ENCODE measurements around the gene TLK2.

TLK2 gene

GRCh38 chr17:62648956-62649294, 170.3 kb downstream of the TLK2 start:
- no peak overlapping the region for H3K4me3 ChIP-seq (ENCODE audit: control insufficient read depth, low read depth, low read length)
- no peak for DNase-seq (ENCODE audit: low read depth)
- TF ChIP-seq CTCF (IDR thresholded peaks at IDR 0.05; ENCODE audit: control insufficient read depth, insufficient read depth, low read depth, low read length, missing control alignments), result no peak

GRCh38 chr17:62649570-62649969, 170.9 kb downstream of the TLK2 start:
- TF ChIP-seq CTCF (IDR thresholded peaks at IDR 0.05; ENCODE audit: control insufficient read depth, insufficient read depth, low read depth, low read length, missing control alignments), result no peak
- DNase-seq (ENCODE audit: low read depth), result no peak
- no peak overlapping the region for H3K4me3 ChIP-seq (ENCODE audit: control insufficient read depth, low read depth, low read length)

GRCh38 chr17:62650587-62650986, 172.0 kb downstream of the TLK2 start:
- DNase-seq (ENCODE audit: low read depth), result no peak
- no peak for TF ChIP-seq CTCF (IDR thresholded peaks at IDR 0.05; ENCODE audit: control insufficient read depth, insufficient read depth, low read depth, low read length, missing control alignments)
- H3K4me3 ChIP-seq (ENCODE audit: control insufficient read depth, low read depth, low read length), result no peak overlapping the region

GRCh38 chr17:62652251-62653001, 173.8 kb downstream of the TLK2 start:
- no peak for DNase-seq (ENCODE audit: low read depth)
- no peak for TF ChIP-seq CTCF (IDR thresholded peaks at IDR 0.05; ENCODE audit: control insufficient read depth, insufficient read depth, low read depth, low read length, missing control alignments)
- H3K4me3 ChIP-seq (ENCODE audit: control insufficient read depth, low read depth, low read length), result peak overlapping the region; percentile 24

GRCh38 chr17:62653002-62653825, 174.6 kb downstream of the TLK2 start:
- TF ChIP-seq CTCF (IDR thresholded peaks at IDR 0.05; ENCODE audit: control insufficient read depth, insufficient read depth, low read depth, low read length, missing control alignments), result no peak
- no peak for DNase-seq (ENCODE audit: low read depth)
- peak overlapping the region; percentile 24 for H3K4me3 ChIP-seq (ENCODE audit: control insufficient read depth, low read depth, low read length)

GRCh38 chr17:62653826-62654761, 175.5 kb downstream of the TLK2 start:
- TF ChIP-seq CTCF (IDR thresholded peaks at IDR 0.05; ENCODE audit: control insufficient read depth, insufficient read depth, low read depth, low read length, missing control alignments), result no peak
- no peak overlapping the region; the same call in 1 of the 2 replicates for H3K4me3 ChIP-seq (ENCODE audit: control insufficient read depth, low read depth, low read length)
- DNase-seq (ENCODE audit: low read depth), result no peak
